Measurements from ENCODE around the gene IRGQ. TPM values are rescaled to one million over a fixed set of nuclear protein-coding genes. Genes with fewer than 3 reads are reported as not detected.
"Not testable (repeated sequence)": the region's sequence is repeated elsewhere in the genome, so short reads cannot be mapped to it uniquely, and the experiment has no call there.

The IRGQ gene
- total RNA-seq, 2 experiments from 2014 or later = 12.4 to 13.9 TPM

DNA sequence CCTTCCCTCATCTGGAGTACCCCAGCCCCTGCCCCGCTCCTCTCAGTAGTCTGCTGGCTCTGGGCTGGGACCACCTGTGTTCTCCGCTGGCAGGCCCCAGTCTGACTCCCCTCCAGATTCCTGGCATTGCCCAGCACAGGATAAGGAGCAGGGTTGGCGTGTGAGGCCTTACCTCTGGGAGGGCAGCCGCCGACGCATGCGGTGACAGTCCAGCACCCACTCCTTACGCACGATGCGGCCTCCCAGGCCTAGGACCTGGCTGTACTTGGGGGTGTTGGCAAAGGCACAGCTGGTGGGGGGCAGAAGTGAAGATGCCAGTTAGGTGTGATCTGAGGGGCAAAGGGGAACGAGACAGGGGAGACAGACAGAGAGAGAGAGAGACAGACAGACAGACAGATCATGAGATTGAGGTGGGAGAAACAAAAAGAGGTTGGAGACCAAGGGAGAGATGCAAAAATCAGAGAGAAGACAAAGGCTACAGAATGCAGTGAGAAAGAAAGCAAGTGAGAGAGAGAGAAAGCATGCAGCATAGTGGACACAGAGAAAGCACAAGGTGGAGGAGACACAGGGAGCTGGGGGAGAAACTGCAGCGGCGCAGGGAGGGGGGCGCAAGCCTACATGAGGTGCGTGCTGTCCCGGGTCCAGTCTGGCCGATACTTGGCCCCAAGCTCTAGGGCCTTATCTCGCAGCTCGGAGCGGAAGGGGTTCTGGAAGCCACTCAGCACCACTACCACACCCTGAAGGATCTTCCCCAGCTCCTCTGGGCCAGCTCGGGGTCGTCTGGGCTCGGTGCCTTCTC lies 44.3 kb downstream of the IRGQ start:
- Mint-ChIP-seq H3K27ac (no peak overlapping the region), H3K4me1 (peaks cover 4% of the 10 kb centered on the region), H3K27me3 (no peaks in the 10 kb centered on the region), H3K9me3 (no peaks in the 10 kb centered on the region), H3K4me3 (no peak overlapping the region), H3K36me3 (peaks cover 11% of the 10 kb centered on the region)
- no peak for DNase-seq
- ATAC-seq (ENCODE audit: low read depth) = no peak
- POLR2A ChIA-PET = interaction anchor here (1.2 kb wide), 1 partner anchor 19 kb away, joined by 3 read pairs; the partner anchor contains the start of gene ZNF575

GRCh38 chr19:43548706-43549105 lies 47.2 kb downstream of the IRGQ start:
- no peak for DNase-seq
- Mint-ChIP-seq H3K27me3 (no peaks in the 10 kb centered on the region), H3K9me3 (no peaks in the 10 kb centered on the region), H3K27ac (no peak overlapping the region), H3K4me3 (no peak overlapping the region), H3K36me3 (peaks cover 11% of the 10 kb centered on the region), H3K4me1 (no peaks in the 10 kb centered on the region)
- POLR2A ChIA-PET = interaction anchor here (0.6 to 1.4 kb wide), 2 partner anchors 13 to 35 kb away, joined by 3 to 6 read pairs; no protein-coding TSS in a partner anchor
- ATAC-seq (ENCODE audit: low read depth) = no peak

DNA sequence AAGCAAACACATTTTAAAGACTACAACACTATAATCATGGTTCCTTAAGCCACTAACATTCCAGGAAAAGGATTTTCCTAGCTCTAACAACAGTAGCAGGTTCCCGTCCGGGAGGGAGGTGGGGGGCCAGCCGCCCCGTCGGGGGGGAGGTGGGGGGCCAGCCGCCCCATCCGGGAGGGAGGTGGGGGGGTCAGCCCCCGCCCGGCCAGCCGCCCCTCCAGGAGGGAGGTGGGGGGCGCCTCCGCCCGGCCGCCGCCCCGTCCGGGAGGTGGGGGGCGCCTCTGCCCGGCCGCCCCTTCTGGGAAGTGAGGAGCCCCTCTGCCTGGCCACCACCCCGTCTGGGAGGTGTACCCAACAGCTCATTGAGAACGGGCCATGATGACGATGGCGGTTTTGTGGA lies 48.0 kb downstream of the IRGQ start:
- ATAC-seq (ENCODE audit: low read depth); H3K9me3 Mint-ChIP-seq; H3K27ac Mint-ChIP-seq; DNase-seq; H3K4me1 Mint-ChIP-seq; H3K4me3 Mint-ChIP-seq; H3K27me3 Mint-ChIP-seq: not testable (repeated sequence)
- POLR2A ChIA-PET = interaction anchor here (1.4 kb wide), 1 partner anchor 14 kb away, joined by 3 read pairs; no protein-coding TSS in a partner anchor
- H3K36me3 Mint-ChIP-seq = peaks cover 11% of the 10 kb centered on the region

- no peak overlapping the region for H3K27ac Mint-ChIP-seq
These were observed 49.4 kb downstream of the IRGQ start for GRCh38 chr19:43546581-43546980.

GRCh38 chr19:43545981-43546380 lies 50.0 kb downstream of the IRGQ start:
- Mint-ChIP-seq H3K4me1 (no peaks in the 10 kb centered on the region), H3K36me3 (peaks cover 14% of the 10 kb centered on the region), H3K4me3 (no peak overlapping the region), H3K27me3 (no peaks in the 10 kb centered on the region), H3K9me3 (no peaks in the 10 kb centered on the region), H3K27ac (no peak overlapping the region)
- POLR2A ChIA-PET = interaction anchor here (0.6 to 0.8 kb wide), 2 partner anchors 9 to 12 kb away, joined by 3 to 4 read pairs; no protein-coding TSS in a partner anchor
- DNase-seq = no peak
- ATAC-seq (ENCODE audit: low read depth) = no peak

More at GRCh38 chr19:43546581-43546980, 49.4 kb downstream of the IRGQ start:
- DNase-seq (no peak), ATAC-seq (ENCODE audit: low read depth) (no peak)
- Mint-ChIP-seq H3K27me3 (no peaks in the 10 kb centered on the region), H3K4me3 (no peak overlapping the region), H3K9me3 (no peaks in the 10 kb centered on the region), H3K36me3 (peaks cover 14% of the 10 kb centered on the region), H3K4me1 (no peaks in the 10 kb centered on the region)
- POLR2A ChIA-PET = interaction anchor here (0.6 kb wide), 1 partner anchor 10 kb away, joined by 3 read pairs; no protein-coding TSS in a partner anchor

- no peak overlapping the region for H3K4me3 Mint-ChIP-seq
- ATAC-seq (ENCODE audit: low read depth) (no peak), DNase-seq (no peak)
- peak overlapping the region; percentile 50 for H3K27ac Mint-ChIP-seq
- H3K9me3 Mint-ChIP-seq = no peaks in the 10 kb centered on the region
- H3K4me1 Mint-ChIP-seq = no peaks in the 10 kb centered on the region
- H3K36me3 Mint-ChIP-seq = peaks cover 13% of the 10 kb centered on the region
- H3K27me3 Mint-ChIP-seq = no peaks in the 10 kb centered on the region
- POLR2A ChIA-PET = interaction anchor here (0.8 kb wide), 1 partner anchor 12 kb away, joined by 4 read pairs; no protein-coding TSS in a partner anchor
These were observed 50.7 kb downstream of the IRGQ start for GRCh38 chr19:43545276-43545675.

- DNase-seq = no peak
- Mint-ChIP-seq H3K9me3 (peaks cover 3% of the 10 kb centered on the region), H3K27ac (no peak overlapping the region), H3K4me3 (no peak overlapping the region), H3K4me1 (no peaks in the 10 kb centered on the region), H3K36me3 (peaks cover 22% of the 10 kb centered on the region), H3K27me3 (no peaks in the 10 kb centered on the region)
- ATAC-seq (ENCODE audit: low read depth) = no peak
- POLR2A ChIA-PET = interaction anchor here (1.1 kb wide), 1 partner anchor 37 kb away, joined by 3 read pairs; no protein-coding TSS in a partner anchor
These were observed 51.9 kb downstream of the IRGQ start for GRCh38 chr19:43544077-43544476.

DNA sequence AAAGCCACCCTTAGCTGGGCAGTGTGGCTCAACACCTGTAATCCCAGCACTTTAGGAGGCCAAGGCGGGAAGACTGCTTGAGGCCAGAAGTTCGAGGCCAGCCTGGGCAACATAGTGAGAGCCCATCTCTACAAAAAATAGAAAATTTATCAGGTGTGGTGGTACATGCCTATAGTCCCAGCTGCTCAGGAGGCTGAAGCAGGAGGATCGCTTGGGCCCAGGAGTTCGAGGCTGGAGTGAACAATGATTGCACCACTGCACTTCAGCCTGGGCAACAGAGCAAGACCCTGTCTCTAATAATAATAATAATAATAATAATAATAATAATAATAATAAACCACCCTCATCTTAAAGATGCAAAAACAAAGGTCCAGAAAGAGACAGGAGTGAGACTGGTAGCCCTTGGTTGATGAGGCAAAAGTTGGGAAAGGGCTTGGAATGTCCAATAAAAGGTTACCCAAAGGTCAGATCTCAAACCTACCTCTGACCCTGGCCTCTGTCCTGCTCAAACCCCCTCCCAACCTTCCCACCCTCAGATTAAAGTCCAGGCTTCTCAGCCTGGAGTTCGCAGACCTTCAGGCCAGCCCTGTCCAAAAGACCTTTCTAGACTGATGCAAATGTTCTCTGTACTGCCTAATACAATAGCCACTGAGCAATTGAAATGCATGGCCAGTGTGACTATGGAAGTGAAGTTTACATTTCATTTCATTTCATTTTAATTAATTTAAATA lies 53.8 kb downstream of the IRGQ start:
- H3K36me3 Mint-ChIP-seq = peaks cover 34% of the 10 kb centered on the region
- peaks cover 4% of the 10 kb centered on the region for H3K9me3 Mint-ChIP-seq
- POLR2A ChIA-PET = interaction anchor here (1.2 kb wide), 1 partner anchor 9 kb away, joined by 5 read pairs; the partner anchor contains the start of gene ZNF575
- no peak overlapping the region for H3K27ac Mint-ChIP-seq
- H3K27me3 Mint-ChIP-seq = no peaks in the 10 kb centered on the region
- H3K4me3 Mint-ChIP-seq = no peak overlapping the region
- ATAC-seq (ENCODE audit: low read depth) = no peak
- no peak for DNase-seq
- no peaks in the 10 kb centered on the region for H3K4me1 Mint-ChIP-seq

DNA sequence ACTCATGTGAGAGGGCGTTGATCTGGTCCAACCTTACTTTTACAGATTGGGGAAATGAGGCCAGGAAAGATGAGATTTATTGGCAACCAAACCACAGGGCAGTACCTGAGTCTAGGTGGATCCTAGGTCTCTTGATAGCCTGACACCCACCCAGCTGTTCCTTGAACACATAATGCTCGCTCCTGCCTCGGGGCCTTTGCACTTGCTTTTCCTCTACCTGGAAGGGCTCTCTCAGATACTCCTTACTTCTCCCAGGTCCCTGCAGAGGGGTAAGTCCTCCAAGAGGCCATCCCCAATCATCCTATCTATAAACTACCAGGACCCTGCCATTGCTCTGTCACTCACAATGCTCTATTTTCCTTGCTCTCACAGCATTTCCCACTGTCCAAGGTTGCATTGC lies 55.6 kb downstream of the IRGQ start:
- Mint-ChIP-seq H3K27me3 (no peaks in the 10 kb centered on the region), H3K27ac (no peak overlapping the region), H3K4me1 (peaks cover 3% of the 10 kb centered on the region), H3K9me3 (peaks cover 4% of the 10 kb centered on the region), H3K36me3 (peaks cover 34% of the 10 kb centered on the region), H3K4me3 (no peak overlapping the region)
- POLR2A ChIA-PET = no interaction called here
- DNase-seq = no peak
- ATAC-seq (ENCODE audit: low read depth) = no peak

- peaks cover 4% of the 10 kb centered on the region for H3K9me3 Mint-ChIP-seq
- no peak overlapping the region for H3K4me3 Mint-ChIP-seq
- DNase-seq (no peak), ATAC-seq (ENCODE audit: low read depth) (no peak)
- H3K4me1 Mint-ChIP-seq = peaks cover 4% of the 10 kb centered on the region
- POLR2A ChIA-PET = no interaction called here
- peak overlapping the region; percentile 15 for H3K27ac Mint-ChIP-seq
- H3K27me3 Mint-ChIP-seq = no peaks in the 10 kb centered on the region
- peaks cover 34% of the 10 kb centered on the region for H3K36me3 Mint-ChIP-seq
These were observed 57.0 kb downstream of the IRGQ start for GRCh38 chr19:43538922-43539321.

DNA sequence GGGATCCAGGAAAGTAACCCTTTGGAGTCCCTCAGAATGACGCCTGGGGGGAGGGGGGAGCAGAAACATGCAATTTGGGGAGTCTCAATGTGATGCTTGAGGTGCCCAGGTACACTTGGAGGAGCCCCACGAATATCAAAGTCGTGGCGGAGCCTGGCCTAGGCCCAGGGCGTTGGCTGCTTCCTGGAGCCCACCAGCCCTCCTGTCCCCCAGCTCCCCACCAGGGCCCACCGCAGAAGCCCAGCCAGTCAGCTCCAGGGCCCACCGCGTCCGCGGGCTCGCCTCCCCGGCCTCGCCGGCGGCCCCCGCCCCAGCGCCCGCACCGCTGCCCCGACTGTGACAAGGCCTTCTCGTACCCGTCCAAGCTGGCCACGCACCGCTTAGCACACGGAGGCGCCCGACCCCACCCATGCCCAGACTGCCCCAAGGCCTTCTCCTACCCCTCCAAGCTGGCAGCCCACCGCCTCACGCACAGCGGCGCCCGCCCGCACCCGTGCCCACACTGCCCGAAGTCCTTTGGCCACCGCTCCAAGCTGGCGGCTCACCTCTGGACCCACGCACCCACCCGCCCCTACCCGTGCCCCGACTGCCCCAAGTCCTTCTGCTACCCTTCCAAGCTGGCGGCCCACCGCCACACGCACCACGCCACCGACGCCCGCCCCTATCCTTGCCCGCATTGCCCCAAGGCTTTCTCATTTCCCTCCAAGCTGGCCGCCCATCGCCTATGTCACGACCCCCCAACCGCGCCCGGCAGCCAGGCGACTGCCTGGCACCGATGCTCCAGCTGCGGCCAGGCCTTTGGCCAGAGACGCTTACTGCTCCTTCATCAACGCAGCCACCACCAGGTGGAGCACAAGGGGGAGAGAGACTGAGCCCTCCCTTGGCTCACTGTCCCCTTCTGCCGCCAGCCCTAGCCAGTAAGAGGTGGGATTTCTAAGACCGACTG lies 60.8 kb downstream of the IRGQ start:
- Mint-ChIP-seq H3K4me3 (no peak overlapping the region), H3K27ac (peak overlapping the region; percentile 8), H3K36me3 (peaks cover 20% of the 10 kb centered on the region), H3K9me3 (peaks cover 4% of the 10 kb centered on the region), H3K4me1 (peaks cover 14% of the 10 kb centered on the region), H3K27me3 (no peaks in the 10 kb centered on the region)
- POLR2A ChIA-PET = interaction anchor here (0.6 to 3.7 kb wide), 4 partner anchors 9 to 64 kb away, joined by 3 to 14 read pairs (median 6); no protein-coding TSS in a partner anchor
- ATAC-seq (ENCODE audit: low read depth) (no peak), DNase-seq (peak; percentile 46)
